ENCODE measurements around the gene ADORA2B. TPM values are rescaled to one million over a fixed set of nuclear protein-coding genes. Genes with fewer than 3 reads are reported as not detected.
"Not testable (repeated sequence)": the region's sequence is repeated elsewhere in the genome, so short reads cannot be mapped to it uniquely, and the experiment has no call there.

Gene ADORA2B
- total RNA-seq: under 1 TPM; 0.74 to 0.86 TPM
- long read RNA-seq, donor 1: 0 reads
- long read RNA-seq, donor 2, partial matches to known transcripts: 0 of 6 reads
- long read RNA-seq, donor 2, other reads (novel, unspliced or antisense): 0 of 6 reads

GRCh38 chr17:15944759-15945526 is at the start of gene ADORA2B:
TSS of gene ADORA2B (plus strand) at chr17:15945130. CDS start at chr17:15945249, 119 bp downstream.
- intact Hi-C loops (cut with DNase I): no loop called here
- DNase-seq (ENCODE audit: low spot score): peak; percentile 87

- intact Hi-C loops (cut with DNase I): no loop called here
- DNase-seq (ENCODE audit: low spot score): no peak
Measured at GRCh38 chr17:15896277-15896676, 48.7 kb upstream of the ADORA2B start.

GRCh38 chr17:15896834-15897233 is 48.1 kb upstream of the ADORA2B start:
- no peak for DNase-seq (ENCODE audit: low spot score)
- intact Hi-C loops (cut with DNase I): no loop called here

GRCh38 chr17:15899596-15899995 is 45.3 kb upstream of the ADORA2B start:
- intact Hi-C loops (cut with DNase I); DNase-seq (ENCODE audit: low spot score): not testable (repeated sequence)

DNA sequence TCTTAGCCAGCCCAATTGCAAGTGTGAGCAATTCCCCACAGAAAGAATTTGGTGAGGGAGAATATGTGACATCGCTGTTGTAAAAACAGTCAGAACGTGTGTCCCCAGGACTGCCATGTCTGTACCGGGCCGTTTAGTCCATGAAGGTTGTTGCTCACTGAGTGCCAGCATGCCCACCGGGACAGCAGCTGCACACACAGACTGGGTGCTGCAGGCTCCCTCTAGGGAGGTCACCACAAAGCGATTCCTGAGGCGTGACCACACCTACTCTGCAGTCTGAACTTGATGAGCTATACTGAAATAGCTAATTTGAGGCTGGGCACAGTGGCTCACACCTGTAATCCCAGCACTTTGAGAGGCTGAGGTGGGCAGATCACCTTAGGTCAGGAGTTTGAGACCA is 44.1 kb upstream of the ADORA2B start:
- intact Hi-C loops (cut with DNase I): no loop called here

GRCh38 chr17:15905236-15905635 is 39.7 kb upstream of the ADORA2B start:
- DNase-seq (ENCODE audit: low spot score); intact Hi-C loops (cut with DNase I): not testable (repeated sequence)

More for the DNA sequence above, 44.1 kb upstream of the ADORA2B start:
- DNase-seq (ENCODE audit: low spot score): no peak

- no peak for DNase-seq (ENCODE audit: low spot score)
- intact Hi-C loops (cut with DNase I): no loop called here
Measured at GRCh38 chr17:15907290-15907689, 37.6 kb upstream of the ADORA2B start.

DNA sequence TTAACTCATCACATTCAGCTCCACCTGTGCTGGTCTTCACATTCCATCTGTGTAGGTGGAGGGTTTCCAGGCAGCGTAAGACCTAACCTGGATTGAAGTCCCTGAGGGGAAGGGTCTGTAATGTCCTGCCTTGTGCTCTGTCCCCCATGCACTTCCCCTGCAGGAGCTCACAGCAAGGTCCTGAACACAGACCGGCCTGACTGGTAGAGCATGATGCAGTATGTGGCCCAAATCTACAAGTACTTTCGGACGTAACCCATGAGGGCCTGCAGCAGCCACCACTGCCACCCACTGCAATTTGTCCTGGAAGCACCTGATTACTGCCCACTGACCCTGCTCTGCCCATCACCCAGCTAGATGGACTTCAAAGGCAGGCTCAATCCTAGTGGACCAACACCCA is 36.6 kb upstream of the ADORA2B start:
- DNase-seq (ENCODE audit: low spot score): peak; percentile 38
- intact Hi-C loops (cut with DNase I): no loop called here

GRCh38 chr17:15909481-15909991 is 35.4 kb upstream of the ADORA2B start:
- peak; percentile 64 for DNase-seq (ENCODE audit: low spot score)
- intact Hi-C loops (cut with DNase I): no loop called here

GRCh38 chr17:15910791-15911190 is 34.1 kb upstream of the ADORA2B start:
- DNase-seq (ENCODE audit: low spot score): peak; percentile 32
- intact Hi-C loops (cut with DNase I): no loop called here

- intact Hi-C loops (cut with DNase I): not testable (repeated sequence)
- peak; percentile 28 for DNase-seq (ENCODE audit: low spot score)
Measured at GRCh38 chr17:15911701-15912100, 33.2 kb upstream of the ADORA2B start.

DNA sequence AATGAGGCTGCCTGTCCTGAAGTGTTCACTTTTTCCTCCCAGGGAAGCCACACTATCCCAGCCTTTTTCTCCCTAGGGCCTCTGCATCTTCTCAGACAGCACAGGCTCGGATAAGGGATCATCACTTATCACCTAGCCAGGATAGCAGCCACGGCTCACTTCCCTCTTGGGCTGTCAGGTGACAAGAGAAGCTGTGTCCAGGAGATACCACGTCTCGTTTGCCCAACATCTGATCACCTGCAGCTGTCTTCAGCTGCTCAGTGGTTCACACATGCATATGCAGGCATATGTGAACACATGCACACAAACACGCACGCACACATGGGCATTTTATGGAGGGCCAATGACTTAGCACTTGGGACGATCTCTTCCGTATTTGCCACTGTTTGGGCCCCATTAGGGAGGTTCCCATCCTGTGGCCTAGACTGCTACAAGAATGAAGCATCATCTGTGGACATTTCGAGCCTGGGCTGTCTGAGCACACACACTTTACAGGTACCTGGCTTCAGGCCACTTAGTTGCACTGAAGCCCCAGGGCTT is 32.4 kb upstream of the ADORA2B start:
- peak; percentile 41 for DNase-seq (ENCODE audit: low spot score)
- intact Hi-C loops (cut with DNase I): no loop called here

DNA sequence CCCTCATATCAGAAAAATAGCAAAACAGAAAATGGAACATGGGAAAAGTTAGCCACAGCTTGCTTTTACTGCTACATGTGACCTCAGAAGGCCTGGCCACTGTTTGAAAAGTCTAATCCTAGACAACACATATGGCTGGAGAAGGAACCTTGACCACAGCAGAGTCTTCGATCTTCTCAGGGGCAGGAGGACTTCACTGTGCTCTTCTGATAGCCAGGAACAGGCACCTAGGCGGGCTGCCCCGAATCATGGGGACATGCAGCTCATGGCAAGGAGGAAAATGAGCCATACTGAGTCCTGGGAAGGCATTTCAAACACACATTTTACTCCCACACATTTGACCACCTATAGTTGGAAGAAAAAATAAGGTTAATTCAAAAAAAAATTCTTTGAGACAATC is 31.1 kb upstream of the ADORA2B start:
- DNase-seq (ENCODE audit: low spot score): peak; percentile 49
- intact Hi-C loops (cut with DNase I): no loop called here

GRCh38 chr17:15914400-15915170 is 30.3 kb upstream of the ADORA2B start:
- intact Hi-C loops (cut with DNase I): no loop called here
- DNase-seq (ENCODE audit: low spot score): no peak

- intact Hi-C loops (cut with DNase I): no loop called here
- DNase-seq (ENCODE audit: low spot score): peak; percentile 47
Measured at GRCh38 chr17:15915961-15916360, 29.0 kb upstream of the ADORA2B start.

GRCh38 chr17:15917021-15917437 is 27.9 kb upstream of the ADORA2B start:
- DNase-seq (ENCODE audit: low spot score): peak; percentile 57
- intact Hi-C loops (cut with DNase I): no loop called here

GRCh38 chr17:15917438-15918027 is 27.4 kb upstream of the ADORA2B start:
- intact Hi-C loops (cut with DNase I): no loop called here
- peak; percentile 69 for DNase-seq (ENCODE audit: low spot score)

- DNase-seq (ENCODE audit: low spot score): peak; percentile 28
- intact Hi-C loops (cut with DNase I): no loop called here
Measured at GRCh38 chr17:15918261-15918660, 26.7 kb upstream of the ADORA2B start.

DNA sequence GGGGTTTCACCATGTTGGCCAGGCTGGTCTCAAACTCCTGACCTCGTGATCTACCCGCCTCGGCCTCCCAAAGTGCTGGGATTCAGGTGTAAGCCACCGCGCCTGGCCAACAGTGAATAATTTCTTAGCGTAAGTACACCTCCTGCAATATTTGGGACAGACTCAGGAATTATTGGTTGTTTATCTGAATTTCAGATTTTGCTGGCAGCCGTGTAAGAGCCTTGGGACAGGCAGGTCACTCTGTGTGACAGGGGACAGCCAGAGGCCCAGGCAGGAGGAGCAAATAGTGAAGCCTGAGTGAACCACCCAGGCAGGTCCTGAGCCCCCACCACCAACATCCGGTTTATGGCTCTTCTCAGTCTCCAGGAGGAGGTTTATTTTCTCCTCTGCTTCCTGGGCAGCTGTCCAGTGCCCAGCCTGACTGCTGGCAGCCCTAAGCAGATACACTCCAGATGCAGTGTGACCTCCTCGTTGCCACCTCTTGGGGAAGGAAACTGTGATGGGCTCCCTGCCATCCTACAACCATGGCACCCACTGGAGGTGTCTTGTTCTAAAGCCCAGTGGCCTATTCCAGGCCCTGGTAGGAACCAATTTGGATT is 26.2 kb upstream of the ADORA2B start:
- peak; percentile 18 for DNase-seq (ENCODE audit: low spot score)
- intact Hi-C loops (cut with DNase I): no loop called here

All from posterior vena cava (tissue), 2 donors.